H1 (cell line): Measurements from ENCODE around the gene PRAME.

Experiments used
- CTCF ChIP-seq, 3 experiments: IDR thresholded peaks; 1 replicate in 2 of 3; 2 replicates in 1 of 3; pipeline versions ENCODE4 v1.5.1 to v1.6.1; 2011; ENCODE audit warnings: low read length in 3 of 3, mild to moderate bottlenecking in 3 of 3, inconsistent platforms in 2 of 3, low read depth in 1 of 3, moderate library complexity in 1 of 3; ENCODE audit not compliant: insufficient read depth in 1 of 3; ENCODE audit errors: control extremely low read depth in 1 of 3
- EGR1 ChIP-seq: IDR thresholded peaks from 2 replicates; pipeline ENCODE4 v1.6.1; 2011; ENCODE audit warnings: low read depth, low read length, borderline replicate concordance
- RFX5 ChIP-seq: IDR thresholded peaks from 2 replicates; pipeline ENCODE4 v1.6.1; 2011; ENCODE audit warnings: low read depth, low read length, improper control_type of control experiment, borderline replicate concordance
- SAP30 ChIP-seq: fragments of 300-600 bp; sonication (generic); IDR thresholded peaks from 2 replicates; pipeline ENCODE4 v1.7.1; 2012; ENCODE audit warnings: low read length, moderate library complexity, mild to moderate bottlenecking, inconsistent platforms; ENCODE audit not compliant: insufficient read depth, insufficient replicate concordance
- YY1 ChIP-seq: IDR thresholded peaks from 2 replicates; pipeline ENCODE4 v1.6.1; 2011; ENCODE audit warnings: low read depth, mild to moderate bottlenecking, low read length

DNA sequence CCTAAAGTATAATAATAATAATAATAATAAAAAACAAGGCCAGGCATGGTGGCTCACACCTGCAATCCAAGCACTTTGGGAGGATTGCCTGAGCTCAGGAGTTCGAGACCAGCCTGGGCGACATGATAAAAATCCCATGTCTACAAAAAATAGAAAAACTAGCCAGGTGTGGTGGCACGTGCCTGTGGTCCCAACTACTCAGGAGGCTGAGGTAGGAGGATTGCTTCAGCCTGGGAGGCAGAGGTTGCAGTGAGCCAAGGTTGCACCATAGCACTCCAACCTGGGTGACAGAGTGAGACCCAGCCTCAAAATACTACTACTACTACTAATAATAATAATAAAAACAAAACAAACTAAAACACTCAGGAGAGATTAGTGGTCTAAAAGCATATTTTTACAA lies 23.4 kb downstream of the PRAME start:
- TF ChIP-seq EGR1 (no peak), YY1 (no peak), CTCF (IDR thresholded peaks at IDR 0.05; ENCODE audit: control extremely low read depth in 1 of 3, insufficient read depth in 1 of 3, low read depth in 1 of 3, low read length in 3 of 3) (no peak), SAP30 (no peak), RFX5 (no peak)
